Mesenchymal stem cell (in vitro differentiated cells and primary cell): ENCODE measurements around the gene PDK1.
"Not testable (repeated sequence)": the region's sequence is repeated elsewhere in the genome, so short reads cannot be mapped to it uniquely, and the experiment has no call there.

Experiments used
- DNase-seq: peaks from one replicate; pipeline ENCODE4 v3.0.0-alpha.2; 2013
- H2AFZ ChIP-seq: one replicate; pipeline ENCODE4 v1.6.1; 2013; ENCODE audit warnings: low read depth, mild to moderate bottlenecking, control low read depth, inconsistent platforms, low read length, moderate library complexity
- H2AK5ac ChIP-seq: 2 replicates; pipeline ENCODE4 v1.6.1; 2013; ENCODE audit warnings: low read length, moderate library complexity, mild to moderate bottlenecking, inconsistent platforms; ENCODE audit not compliant: severe bottlenecking
- H2BK120ac ChIP-seq: one replicate; pipeline ENCODE4 v1.6.1; 2013; ENCODE audit warnings: low read depth, mild to moderate bottlenecking, inconsistent platforms, low read length, moderate library complexity
- H2BK12ac ChIP-seq, 2 experiments: one replicate each; pipeline ENCODE4 v1.6.1; 2013; ENCODE audit warnings: inconsistent platforms in 2 of 2, low read length in 2 of 2, mild to moderate bottlenecking in 2 of 2, moderate library complexity in 2 of 2, control low read depth in 1 of 2
- H2BK15ac ChIP-seq: one replicate; pipeline ENCODE4 v1.6.1; 2013; ENCODE audit warnings: mild to moderate bottlenecking, low read depth, inconsistent platforms; ENCODE audit not compliant: poor library complexity, severe bottlenecking
- H2BK5ac ChIP-seq: 2 replicates; pipeline ENCODE4 v1.6.1; 2013; ENCODE audit warnings: low read depth, mild to moderate bottlenecking, low read length, control low read depth, inconsistent platforms; ENCODE audit not compliant: poor library complexity, severe bottlenecking
- H3K14ac ChIP-seq, 2 experiments: one replicate each; pipeline ENCODE4 v1.6.1; 2013; ENCODE audit warnings: inconsistent platforms in 2 of 2, low read length in 2 of 2, control low read depth in 1 of 2, mild to moderate bottlenecking in 1 of 2, moderate library complexity in 1 of 2
- H3K18ac ChIP-seq, 2 experiments: one replicate each; pipeline ENCODE4 v1.6.1; 2013; ENCODE audit warnings: inconsistent platforms in 2 of 2, low read length in 2 of 2, control low read depth in 1 of 2, low read depth in 1 of 2, mild to moderate bottlenecking in 1 of 2
- H3K23ac ChIP-seq, 2 experiments: one replicate each; pipeline ENCODE4 v1.6.1; 2013; ENCODE audit warnings: inconsistent platforms in 2 of 2, low read length in 2 of 2, mild to moderate bottlenecking in 2 of 2, moderate library complexity in 2 of 2, control low read depth in 1 of 2
- H3K27ac ChIP-seq: 2 replicates; pipeline ENCODE4 v1.5.1; 2013; ENCODE audit warnings: mild to moderate bottlenecking, moderate library complexity, low read length, control low read depth, inconsistent platforms; ENCODE audit not compliant: poor library complexity, severe bottlenecking
- H3K27me3 ChIP-seq, 2 experiments: 2 replicates each; pipeline versions ENCODE4 v1.6.1 to v1.7.0; 2013; ENCODE audit warnings: low read length in 2 of 2, mild to moderate bottlenecking in 2 of 2, moderate library complexity in 2 of 2, control low read depth in 1 of 2, inconsistent platforms in 1 of 2; ENCODE audit not compliant: control insufficient read depth in 1 of 2, insufficient read depth in 1 of 2
- H3K36me3 ChIP-seq, 2 experiments: 2 replicates each; pipeline versions ENCODE4 v1.6.1 to v1.7.0; 2013; ENCODE audit warnings: low read length in 2 of 2, control low read depth in 1 of 2, inconsistent platforms in 1 of 2, low read depth in 1 of 2, mild to moderate bottlenecking in 1 of 2; ENCODE audit not compliant: insufficient read depth in 2 of 2, control insufficient read depth in 1 of 2
- H3K4ac ChIP-seq, 2 experiments: one replicate each; pipeline ENCODE4 v1.6.1; 2013; ENCODE audit warnings: inconsistent platforms in 2 of 2, low read length in 2 of 2, mild to moderate bottlenecking in 2 of 2, moderate library complexity in 2 of 2, control low read depth in 1 of 2, low read depth in 1 of 2
- H3K4me1 ChIP-seq: 2 replicates; pipeline ENCODE4 v1.6.1; 2013; ENCODE audit warnings: low read depth, low read length, control low read depth; ENCODE audit not compliant: control insufficient read depth, insufficient read depth
- H3K4me2 ChIP-seq: 2 replicates; pipeline ENCODE4 v1.6.1; 2013; ENCODE audit warnings: low read length, mild to moderate bottlenecking, inconsistent platforms; ENCODE audit not compliant: poor library complexity, severe bottlenecking
- H3K4me3 ChIP-seq, 2 experiments: 2 replicates each; pipeline versions ENCODE4 v1.5.1 to v1.7.0; 2013; ENCODE audit warnings: low read length in 2 of 2, mild to moderate bottlenecking in 2 of 2, control low read depth in 1 of 2, low read depth in 1 of 2; ENCODE audit not compliant: insufficient read depth in 1 of 2
- H3K79me1 ChIP-seq: replicated peaks from 2 replicates; pipeline ENCODE4 v1.6.1; 2013; ENCODE audit warnings: mild to moderate bottlenecking, control low read depth, low read length, inconsistent platforms; ENCODE audit not compliant: poor library complexity, severe bottlenecking
- H3K9ac ChIP-seq: 2 replicates; pipeline ENCODE4 v1.7.0; 2013; ENCODE audit warnings: mild to moderate bottlenecking, low read length, moderate library complexity
- H3K9me3 ChIP-seq: 2 replicates; pipeline ENCODE4 v1.7.0; 2013; ENCODE audit warnings: mild to moderate bottlenecking, low read length; ENCODE audit not compliant: control insufficient read depth
- H4K8ac ChIP-seq: one replicate; pipeline ENCODE4 v1.6.1; 2013; ENCODE audit warnings: inconsistent platforms, mild to moderate bottlenecking, low read length, moderate library complexity
- H4K91ac ChIP-seq: one replicate; pipeline ENCODE4 v1.6.1; 2013; ENCODE audit warnings: mild to moderate bottlenecking, low read length, inconsistent platforms
- WGBS: methylation state at CpG from one replicate; pipeline ENCODE4 v1.1.7; 2013; ENCODE audit warnings: mixed read lengths; 5-methylcytosine and 5-hydroxymethylcytosine counted together

The PDK1 gene

DNA sequence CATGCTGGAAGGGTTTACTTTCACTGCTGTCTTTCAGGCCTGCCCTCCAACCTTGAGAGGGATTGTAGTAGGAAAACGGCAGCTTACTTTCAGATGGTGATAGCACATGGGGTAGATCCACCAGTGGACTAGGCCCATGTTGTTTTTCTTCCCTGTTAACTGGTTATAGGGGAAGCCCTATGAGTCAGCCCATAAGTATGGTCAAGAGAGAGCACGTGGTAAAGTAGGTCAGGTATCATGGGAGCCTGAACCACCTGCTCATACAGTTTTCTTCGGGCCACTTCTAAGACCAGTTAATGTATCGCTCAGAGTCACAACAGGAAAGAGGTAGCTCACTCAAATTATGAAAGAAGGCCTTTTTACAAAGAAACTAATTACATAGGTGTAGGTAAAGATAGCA, 33.0 kb downstream of the PDK1 start:
- peaks cover 5% of the 10 kb centered on the region for H3K79me1 ChIP-seq
- H3K36me3 ChIP-seq = peaks cover 5 to 35% of the 10 kb centered on the region in 2 experiments
- no peak overlapping the region for H3K27ac ChIP-seq
- no peak overlapping the region for H3K9ac ChIP-seq
- H3K27me3 ChIP-seq = no peaks in the 10 kb centered on the region
- H2AK5ac ChIP-seq = no peak overlapping the region
- WGBS = 88% methylated on average over 4 of the region's 4 CpGs
- H2BK5ac ChIP-seq = no peak overlapping the region
- no peak overlapping the region for H2BK15ac ChIP-seq
- no peak overlapping the region for H2BK120ac ChIP-seq
- H3K18ac ChIP-seq = no peak overlapping the region
- no peak overlapping the region for H2AFZ ChIP-seq
- H3K4me1 ChIP-seq = no peaks in the 10 kb centered on the region
- H3K9me3 ChIP-seq = peaks cover 4% of the 10 kb centered on the region
- H4K91ac ChIP-seq = no peak overlapping the region
- H3K4me3 ChIP-seq = no peak overlapping the region
- no peak overlapping the region for H3K4ac ChIP-seq
- no peak overlapping the region for H3K4me2 ChIP-seq
- DNase-seq = no peak
- no peak overlapping the region for H2BK12ac ChIP-seq
- no peak overlapping the region for H4K8ac ChIP-seq
- no peak overlapping the region for H3K23ac ChIP-seq
- no peak overlapping the region for H3K14ac ChIP-seq

DNA sequence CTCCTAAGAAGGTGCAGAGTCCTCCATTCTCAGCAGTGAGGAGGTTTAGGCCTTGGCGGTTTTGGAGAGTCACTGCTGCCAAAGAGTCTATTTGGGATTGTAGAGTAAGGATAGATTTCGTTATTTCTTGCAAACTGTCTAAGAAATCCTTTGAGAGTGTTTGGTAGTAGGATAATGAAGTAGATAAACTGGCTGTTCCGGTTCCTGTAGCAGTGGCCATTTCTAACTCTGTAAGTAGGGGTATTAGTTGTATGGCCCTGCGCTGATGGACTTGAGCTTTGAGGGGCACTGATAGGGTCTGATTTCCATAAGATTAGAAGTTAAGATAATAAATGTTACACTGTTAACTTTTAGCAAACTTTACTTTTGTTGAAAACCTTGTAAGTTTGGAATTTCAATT, 35.5 kb downstream of the PDK1 start:
- H2BK5ac ChIP-seq, H3K4me3 ChIP-seq, H2AFZ ChIP-seq, H2AK5ac ChIP-seq, H2BK120ac ChIP-seq, H3K27ac ChIP-seq, H3K4me2 ChIP-seq, H3K9me3 ChIP-seq, H2BK12ac ChIP-seq, H4K91ac ChIP-seq, H4K8ac ChIP-seq, H3K14ac ChIP-seq, H3K4ac ChIP-seq, H3K27me3 ChIP-seq, H3K4me1 ChIP-seq, H3K9ac ChIP-seq, H3K18ac ChIP-seq, H2BK15ac ChIP-seq, H3K79me1 ChIP-seq, H3K23ac ChIP-seq, DNase-seq: not testable (repeated sequence)
- 96% methylated on average over 3 of the region's 4 CpGs for WGBS
- peaks cover 5 to 39% of the 10 kb centered on the region in 2 experiments for H3K36me3 ChIP-seq

DNA sequence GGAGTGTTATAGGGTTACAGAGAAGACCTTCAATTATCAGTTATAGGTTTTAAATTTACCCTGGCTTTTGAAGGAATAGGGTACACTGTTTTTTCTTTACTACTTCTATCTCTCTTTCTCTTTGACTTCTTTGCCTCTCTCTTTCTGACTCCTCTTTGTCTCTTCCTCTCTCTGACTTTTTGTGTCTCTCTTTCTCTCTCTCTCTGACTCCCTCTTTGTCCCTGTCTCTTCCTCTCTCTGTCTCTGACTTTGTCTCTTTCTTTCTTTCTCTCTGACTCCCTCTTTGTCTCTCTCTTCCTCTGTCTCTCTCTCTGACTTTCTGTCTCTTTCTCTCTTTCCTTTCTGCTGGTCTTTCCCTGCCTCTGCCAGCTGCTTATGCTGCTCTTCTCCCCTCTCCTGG, 36.3 kb downstream of the PDK1 start:
- not testable (repeated sequence) for H4K91ac ChIP-seq, H3K4ac ChIP-seq, DNase-seq, H2BK15ac ChIP-seq, H3K27me3 ChIP-seq, H3K79me1 ChIP-seq, H3K27ac ChIP-seq, H2AFZ ChIP-seq, H2AK5ac ChIP-seq, H2BK5ac ChIP-seq, H4K8ac ChIP-seq, H3K4me2 ChIP-seq, H2BK12ac ChIP-seq, H3K4me1 ChIP-seq, H3K9me3 ChIP-seq, H3K18ac ChIP-seq, H3K4me3 ChIP-seq, H3K14ac ChIP-seq, H3K23ac ChIP-seq, H3K9ac ChIP-seq, H2BK120ac ChIP-seq
- peaks cover 6 to 37% of the 10 kb centered on the region in 2 experiments for H3K36me3 ChIP-seq

DNA sequence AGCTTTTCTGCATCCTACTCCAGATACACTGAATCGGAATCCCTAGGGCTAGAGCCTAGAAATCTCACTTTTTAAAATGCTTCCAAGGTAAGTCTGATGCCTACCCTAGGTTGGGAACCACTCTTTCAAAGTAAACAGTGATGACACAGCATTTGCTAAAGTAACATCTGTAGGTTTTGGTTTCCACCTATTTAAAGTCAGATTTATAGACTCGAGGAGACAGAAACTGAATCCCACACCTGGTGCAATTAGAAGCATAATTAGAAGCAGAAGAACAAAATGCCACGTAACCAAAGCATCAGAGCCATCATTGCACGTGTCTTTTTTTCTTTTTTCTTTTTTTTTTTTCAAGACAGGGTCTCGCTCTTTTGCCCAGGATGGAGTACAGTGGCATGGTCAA, 40.9 kb downstream of the PDK1 start:
- Histone ChIP-seq H2BK120ac (no peak overlapping the region), H3K4me1 (no peaks in the 10 kb centered on the region), H2AFZ (no peak overlapping the region), H2AK5ac (no peak overlapping the region), H3K4me3 (no peak overlapping the region), H2BK15ac (no peak overlapping the region), H3K4me2 (no peak overlapping the region), H3K27ac (no peak overlapping the region), H3K9me3 (no peaks in the 10 kb centered on the region), H2BK12ac (no peak overlapping the region), H3K27me3 (no peaks in the 10 kb centered on the region), H3K14ac (no peak overlapping the region), H3K9ac (no peak overlapping the region), H3K36me3 (peaks cover 3 to 16% of the 10 kb centered on the region in 2 experiments), H3K23ac (no peak overlapping the region), H3K4ac (no peak overlapping the region), H2BK5ac (no peak overlapping the region), H3K18ac (no peak overlapping the region), H3K79me1 (no peaks in the 10 kb centered on the region), H4K8ac (no peak overlapping the region), H4K91ac (no peak overlapping the region)
- WGBS = 95% methylated on average over 5 of the region's 5 CpGs
- DNase-seq = no peak
